HG03159 (cell line): ENCODE data around the gene BCAP31.

ENCODE experiments used
- ATAC-seq: cut with Tn5 transposase; IDR thresholded peaks from one replicate; pipeline ENCODE4 v1.9.1; 2021; ENCODE audit warnings: mild to moderate bottlenecking, moderate library complexity; ENCODE audit not compliant: unreplicated experiment

Gene BCAP31

GRCh38 chrX:153657161-153657560 is 67.0 kb downstream of the BCAP31 start:
- ATAC-seq, result no peak

GRCh38 chrX:153653556-153653955 is 70.6 kb downstream of the BCAP31 start:
- ATAC-seq, result no peak

GRCh38 chrX:153651540-153652079 is 72.6 kb downstream of the BCAP31 start:
- no peak for ATAC-seq

DNA sequence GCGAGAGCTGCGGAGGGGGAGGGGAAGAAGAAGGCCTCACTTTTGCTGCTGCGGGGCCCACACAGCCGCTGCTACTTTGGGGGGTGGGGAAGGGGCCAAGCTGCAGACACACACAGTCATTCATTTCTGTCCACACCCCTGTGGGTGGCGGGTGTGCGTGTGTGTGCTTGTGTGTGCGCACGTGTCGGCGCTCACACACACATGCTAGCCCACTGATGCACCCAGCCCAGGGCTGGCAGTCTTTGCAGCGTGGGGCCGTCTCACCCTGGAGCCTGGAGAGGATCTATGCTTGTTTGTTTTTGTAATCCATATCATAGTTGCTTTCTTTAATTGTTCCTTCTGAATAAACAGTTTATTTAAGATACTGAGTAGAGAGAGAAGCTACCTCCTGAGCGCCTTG is 73.2 kb downstream of the BCAP31 start:
- no peak for ATAC-seq
